B cell (primary cell): ENCODE measurements around the gene LPIN3. TPM values are rescaled to one million over a fixed set of nuclear protein-coding genes. Genes with fewer than 3 reads are reported as not detected.
A peak's percentile ranks its signal among the peaks of the same experiment; 100 is the strongest.

Experiments used
- ATAC-seq: fragments of 200-7000 bp; cut with Tn5 transposase; one replicate; pipeline ENCODE4 v1.10.0; 2021; ENCODE audit warnings: low read depth, mild to moderate bottlenecking, moderate number of reproducible peaks, moderate library complexity
- CTCF ChIA-PET: fragments of 350-600 bp; sonication (Branson Sonifier 250); formaldehyde crosslinking; loops from one replicate; lab custom pipeline; 2021; ENCODE audit warnings: antibody characterized with exemption, inconsistent platforms; lab: Charles Lee
- POLR2A ChIA-PET: fragments of 350-600 bp; sonication (Branson Sonifier 250); formaldehyde crosslinking; loops from one replicate; lab custom pipeline; 2021; ENCODE audit warnings: antibody characterized with exemption; lab: Charles Lee
- DNase-seq: peaks from one replicate; pipeline ENCODE4 v3.0.0; 2013
- H2AFZ ChIP-seq: 2 replicates; pipeline ENCODE4 v1.6.1; 2012; ENCODE audit warnings: mild to moderate bottlenecking, low read depth, low read length; ENCODE audit not compliant: insufficient read depth, poor library complexity, severe bottlenecking
- H3K27ac ChIP-seq, 2 donors: 1 replicate in 1 of 2; 2 replicates in 1 of 2; pipeline ENCODE4 v1.5.1; 2012 to 2013; ENCODE audit warnings: low read length in 2 of 2, mild to moderate bottlenecking in 2 of 2, moderate library complexity in 1 of 2
- H3K27me3 ChIP-seq, 4 experiments: fragments of 200-600 bp in 1 of 4; sonication (generic) in 1 of 4; replicated peaks in 1 of 4; 1 replicate in 2 of 4; 2 replicates in 2 of 4; pipeline versions ENCODE4 v1.6.1 to v1.7.0; 2013 to 2016; ENCODE audit warnings: low read length in 3 of 4, mild to moderate bottlenecking in 2 of 4, mixed read lengths in 1 of 4, moderate library complexity in 1 of 4; ENCODE audit not compliant: insufficient read depth in 4 of 4, control insufficient read depth in 3 of 4; ENCODE audit errors: control extremely low read depth in 1 of 4
- H3K36me3 ChIP-seq, 2 experiments: replicated peaks in 1 of 2; 1 replicate in 1 of 2; 2 replicates in 1 of 2; pipeline versions ENCODE4 v1.6.1 to v1.7.1; 2013; ENCODE audit warnings: low read length in 1 of 2; ENCODE audit not compliant: insufficient read depth in 2 of 2, control insufficient read depth in 1 of 2; ENCODE audit errors: control extremely low read depth in 1 of 2, extremely low read depth in 1 of 2
- H3K4me1 ChIP-seq, 2 donors: fragments of 200-600 bp in 1 of 2; sonication (generic) in 1 of 2; 1 replicate in 1 of 2; 2 replicates in 1 of 2; pipeline versions ENCODE4 v1.5.1 to v1.6.1; 2013 to 2017; ENCODE audit warnings: low read length in 2 of 2; ENCODE audit not compliant: control insufficient read depth in 2 of 2, insufficient read depth in 2 of 2
- H3K4me2 ChIP-seq: replicated peaks from 2 replicates; pipeline ENCODE3; 2012; ENCODE audit warnings: mild to moderate bottlenecking, low read depth, low read length; ENCODE audit not compliant: poor library complexity, severe bottlenecking
- H3K4me3 ChIP-seq, 5 experiments: fragments of 200-600 bp in 1 of 5; sonication (generic) in 1 of 5; 1 replicate in 3 of 5; 2 replicates in 2 of 5; pipeline versions ENCODE4 v1.5.1 to v1.7.0; 2011 to 2016; ENCODE audit warnings: low read length in 4 of 5, mild to moderate bottlenecking in 4 of 5, low read depth in 2 of 5, control low read depth in 1 of 5, moderate library complexity in 1 of 5; ENCODE audit not compliant: insufficient read depth in 1 of 5; ENCODE audit errors: control extremely low read depth in 1 of 5, extremely low read depth in 1 of 5
- H3K79me2 ChIP-seq: fragments of 200-600 bp; sonication (generic); one replicate; pipeline ENCODE4 v1.6.0; 2016; ENCODE audit warnings: low read length; ENCODE audit not compliant: control insufficient read depth, insufficient read depth
- H3K9ac ChIP-seq: fragments of 200-600 bp; sonication (generic); 2 replicates; pipeline ENCODE4 v1.6.1; 2017; ENCODE audit warnings: mild to moderate bottlenecking, low read length, moderate library complexity
- H3K9me3 ChIP-seq, 3 donors: one replicate each; pipeline versions ENCODE4 v1.6.1 to v1.7.1; 2013; ENCODE audit warnings: low read length in 2 of 3; ENCODE audit not compliant: control insufficient read depth in 2 of 3, insufficient read depth in 1 of 3; ENCODE audit errors: control extremely low read depth in 1 of 3
- H4K20me1 ChIP-seq: 2 replicates; pipeline ENCODE4 v1.6.0; 2012; ENCODE audit warnings: mild to moderate bottlenecking, low read length; ENCODE audit not compliant: insufficient read depth, control insufficient read depth, poor library complexity, severe bottlenecking
- H3K27ac Mint-ChIP-seq: one replicate; pipeline ENCODE4 v1.8.0; 2021; ENCODE audit warnings: mixed read lengths
- H3K27me3 Mint-ChIP-seq: one replicate; pipeline ENCODE4 v1.8.0; 2021; ENCODE audit warnings: mixed read lengths
- H3K4me1 Mint-ChIP-seq: one replicate; pipeline ENCODE4 v1.8.0; 2021; ENCODE audit warnings: mixed read lengths
- H3K4me3 Mint-ChIP-seq: one replicate; pipeline ENCODE4 v1.8.0; 2021; ENCODE audit warnings: mixed read lengths
- H3K9me3 Mint-ChIP-seq: one replicate; pipeline ENCODE4 v1.8.0; 2022; ENCODE audit warnings: mixed read lengths; ENCODE audit not compliant: insufficient read depth
- EZH2 ChIP-seq: IDR thresholded peaks from 2 replicates; pipeline ENCODE4 v1.6.1; 2012; ENCODE audit warnings: borderline replicate concordance, low read depth, mild to moderate bottlenecking, moderate library complexity, low read length; ENCODE audit not compliant: insufficient read depth, poor library complexity, severe bottlenecking
- WGBS: methylation state at CpG from one replicate; pipeline ENCODE4 v1.1.5; 2013; ENCODE audit warnings: missing lambda C conversion rate; ENCODE audit not compliant: insufficient coverage; 5-methylcytosine and 5-hydroxymethylcytosine counted together
- intact Hi-C: fragments of 100-400 bp; cut with micrococcal nuclease; formaldehyde crosslinking; loops from one replicate; pipeline ENCODE4 v1.10.0; 2022
- polyA plus RNA-seq: library from polyadenylated mRNA; depleted of rRNA; stranded (reverse); fragments of >200 nt; gene quantifications from 2 replicates; pipeline ENCODE4 v1.2.3, GENCODE V29; 2012
- total RNA-seq, 2 donors: library from RNA; stranded (reverse); fragments of 120-200 nt in 1 of 2; gene quantifications; 1 replicate in 1 of 2; 2 replicates in 1 of 2; pipeline versions ENCODE4 v1.2.3 to v1.2.4, GENCODE V29; 2013 to 2022
- TF ChIP-seq, protein P1 (sequence below): fragments of 200-600 bp; IDR thresholded peaks from one replicate; pipeline ENCODE4 v1.8.0; 2022; ENCODE audit warnings: antibody characterized with exemption, mild to moderate bottlenecking

The LPIN3 gene
- total and polyA plus RNA-seq, 2 donors (not counting 1 experiment from before 2014, with no cell fraction given), result 0.84 to 1.2 TPM

GRCh38 chr20:41314386-41314785, 26.2 kb upstream of the LPIN3 start:
- Histone ChIP-seq H3K4me1 (peaks cover 11 to 12% of the 10 kb centered on the region in 2 donors), H3K9me3 (peaks cover 0 to 1% (median 0%) of the 10 kb centered on the region in 3 donors), H3K36me3 (no peaks in the 10 kb centered on the region), H3K27ac (no peak overlapping the region), H3K79me2 (peaks cover 39% of the 10 kb centered on the region), H3K27me3 (no peaks in the 10 kb centered on the region), H3K4me3 (no peak overlapping the region), H3K4me2 (no peak overlapping the region), H3K9ac (no peak overlapping the region), H2AFZ (no peak overlapping the region), H4K20me1 (no peaks in the 10 kb centered on the region)
- intact Hi-C loops, result no loop called here
- DNase-seq (no peak), ATAC-seq (no peak)
- no peak for TF ChIP-seq EZH2
- TF ChIP-seq, protein P1, sequence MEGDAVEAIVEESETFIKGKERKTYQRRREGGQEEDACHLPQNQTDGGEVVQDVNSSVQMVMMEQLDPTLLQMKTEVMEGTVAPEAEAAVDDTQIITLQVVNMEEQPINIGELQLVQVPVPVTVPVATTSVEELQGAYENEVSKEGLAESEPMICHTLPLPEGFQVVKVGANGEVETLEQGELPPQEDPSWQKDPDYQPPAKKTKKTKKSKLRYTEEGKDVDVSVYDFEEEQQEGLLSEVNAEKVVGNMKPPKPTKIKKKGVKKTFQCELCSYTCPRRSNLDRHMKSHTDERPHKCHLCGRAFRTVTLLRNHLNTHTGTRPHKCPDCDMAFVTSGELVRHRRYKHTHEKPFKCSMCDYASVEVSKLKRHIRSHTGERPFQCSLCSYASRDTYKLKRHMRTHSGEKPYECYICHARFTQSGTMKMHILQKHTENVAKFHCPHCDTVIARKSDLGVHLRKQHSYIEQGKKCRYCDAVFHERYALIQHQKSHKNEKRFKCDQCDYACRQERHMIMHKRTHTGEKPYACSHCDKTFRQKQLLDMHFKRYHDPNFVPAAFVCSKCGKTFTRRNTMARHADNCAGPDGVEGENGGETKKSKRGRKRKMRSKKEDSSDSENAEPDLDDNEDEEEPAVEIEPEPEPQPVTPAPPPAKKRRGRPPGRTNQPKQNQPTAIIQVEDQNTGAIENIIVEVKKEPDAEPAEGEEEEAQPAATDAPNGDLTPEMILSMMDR, result no peak
- no peak overlapping the region for H3K27ac Mint-ChIP-seq
- POLR2A ChIA-PET, result no interaction called here
- no CpG with 5 or more reads among the region's 2 CpGs for WGBS
- H3K4me1 Mint-ChIP-seq, result peaks cover 27% of the 10 kb centered on the region
- no peaks in the 10 kb centered on the region for H3K9me3 Mint-ChIP-seq
- no peak overlapping the region for H3K4me3 Mint-ChIP-seq
- CTCF ChIA-PET, result interaction anchor here (1.4 kb wide), 1 partner anchor 25 kb away, joined by 4 read pairs; no protein-coding TSS in a partner anchor
- H3K27me3 Mint-ChIP-seq, result no peaks in the 10 kb centered on the region

DNA sequence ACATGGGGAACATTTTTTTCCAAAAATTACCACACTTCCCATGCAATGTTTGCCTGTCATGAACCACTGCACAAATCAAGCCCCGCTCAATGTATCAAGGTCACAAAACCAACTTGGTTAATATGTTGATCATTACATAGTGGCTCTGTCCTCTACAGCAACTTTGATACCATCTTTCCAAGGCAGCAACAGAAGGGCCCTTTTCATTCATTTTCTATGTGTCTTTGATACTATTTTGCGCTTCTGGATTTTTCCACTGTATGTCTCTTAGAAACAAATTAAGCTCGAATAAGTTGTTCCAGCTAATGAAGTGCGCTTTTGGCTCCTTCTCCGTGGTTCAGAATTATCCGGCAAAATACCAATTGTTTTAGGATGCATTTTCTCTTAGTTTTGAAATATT, 24.6 kb upstream of the LPIN3 start:
- Mint-ChIP-seq H3K4me1 (peaks cover 22% of the 10 kb centered on the region), H3K4me3 (peak overlapping the region; percentile 91), H3K9me3 (no peaks in the 10 kb centered on the region), H3K27ac (no peak overlapping the region), H3K27me3 (no peaks in the 10 kb centered on the region)
- intact Hi-C loops, result loop anchor here (2.0 to 5.0 kb wide), 3 partner anchors 287 to 377 kb away; partner anchors contain the start of genes CHD6 and TOP1
- no peak for ATAC-seq
- H3K36me3 ChIP-seq, result no peaks in the 10 kb centered on the region
- no peak overlapping the region for H3K27ac ChIP-seq
- ChIA-PET CTCF (interaction anchor here (1.7 to 1.8 kb wide), 2 partner anchors 24 to 83 kb away, joined by 4 to 6 read pairs; no protein-coding TSS in a partner anchor), POLR2A (interaction anchor here (2.3 kb wide), 1 partner anchor 10 kb away, joined by 11 read pairs; no protein-coding TSS in a partner anchor)
- no peaks in the 10 kb centered on the region for H4K20me1 ChIP-seq
- H3K79me2 ChIP-seq, result peaks cover 32% of the 10 kb centered on the region
- H3K4me2 ChIP-seq, result no peak overlapping the region
- H3K4me3 ChIP-seq, result no peak overlapping the region
- H3K9me3 ChIP-seq, result peaks cover 0 to 1% (median 0%) of the 10 kb centered on the region in 3 donors
- H3K4me1 ChIP-seq, result peaks cover 11 to 12% of the 10 kb centered on the region in 2 donors
- no peaks in the 10 kb centered on the region for H3K27me3 ChIP-seq
- no peak for TF ChIP-seq EZH2
- TF ChIP-seq, protein P1, result no peak
- no peak overlapping the region for H2AFZ ChIP-seq
- DNase-seq, result no peak
- no peak overlapping the region for H3K9ac ChIP-seq
- no CpG with 5 or more reads among the region's 6 CpGs for WGBS
